Brain pericyte (primary cell): Measurements from ENCODE around the gene ZNF235.
"Not testable (repeated sequence)": the region's sequence is repeated elsewhere in the genome, so short reads cannot be mapped to it uniquely, and the experiment has no call there.

Experiments
- DNase-seq: peaks from one replicate; pipeline ENCODE4 v3.0.0-alpha.2; 2012; ENCODE audit warnings: low read depth, low spot score

The ZNF235 gene

DNA sequence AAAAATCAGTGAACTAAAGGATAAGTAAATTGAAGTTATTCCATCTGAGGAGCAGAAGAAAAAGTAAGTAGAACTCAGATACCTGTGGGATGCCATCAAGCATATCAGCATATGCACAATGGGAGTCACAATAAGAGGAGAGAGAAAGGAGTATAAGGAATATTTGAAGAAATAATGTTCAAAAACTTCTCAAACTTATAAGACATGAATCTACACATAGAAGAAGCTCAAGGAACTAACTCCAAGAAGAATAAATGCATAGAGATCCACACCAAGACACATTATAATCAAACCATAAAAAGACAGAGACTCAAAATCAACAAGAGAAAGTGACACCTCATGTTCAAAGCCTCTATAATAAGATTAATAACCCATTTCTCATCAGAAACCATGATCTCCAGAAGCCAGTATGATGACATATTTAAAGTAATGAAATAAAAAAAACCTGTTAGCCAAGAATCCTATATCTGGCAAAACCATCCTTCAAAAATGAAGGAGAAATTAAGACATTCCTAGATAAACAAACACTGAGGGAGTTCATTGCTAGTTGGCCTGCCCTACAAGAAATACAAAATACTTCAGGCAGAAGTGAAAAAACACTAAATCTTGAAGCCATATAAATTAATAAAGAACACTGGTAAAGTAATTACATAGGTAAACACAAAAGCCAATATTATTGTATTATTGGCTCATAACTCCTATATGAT is 49.0 kb downstream of the ZNF235 start:
- no peak for DNase-seq

DNA sequence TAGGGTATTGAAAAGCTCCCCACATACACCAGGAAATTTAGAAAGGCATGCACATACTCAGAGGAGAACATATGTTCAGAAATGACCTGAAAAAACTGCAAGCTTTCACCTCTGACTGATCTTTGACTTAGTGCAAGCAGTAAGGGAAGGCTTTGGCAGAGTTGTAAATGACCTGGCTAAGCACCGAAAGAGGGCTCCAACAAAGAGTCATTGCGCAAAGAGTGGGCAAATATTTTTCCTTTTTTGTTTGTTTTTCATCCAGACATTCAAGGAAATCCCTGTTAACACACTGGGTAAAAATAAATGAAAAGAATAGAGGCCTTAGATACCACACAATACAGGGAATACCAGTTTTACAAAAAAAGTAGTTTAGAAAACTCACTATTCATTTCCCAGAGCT is 50.3 kb downstream of the ZNF235 start:
- DNase-seq: no peak

DNA sequence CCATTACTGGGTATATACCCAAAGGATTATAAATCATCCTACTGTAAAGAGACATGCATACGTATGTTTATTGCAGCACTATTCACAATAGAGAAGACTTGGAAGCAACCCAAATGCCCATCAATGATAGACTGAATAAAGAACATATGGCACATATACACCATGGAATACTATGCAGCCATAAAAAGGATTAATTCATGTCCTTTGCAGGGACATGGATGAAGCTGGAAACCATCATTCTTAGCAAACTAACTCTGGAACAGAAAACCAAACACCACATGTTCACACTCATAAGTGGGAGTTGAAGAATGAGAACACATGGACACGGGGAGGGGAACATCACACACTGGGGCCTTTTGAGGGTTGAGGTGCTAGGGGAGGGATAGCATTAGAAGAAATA is 51.4 kb downstream of the ZNF235 start:
- DNase-seq: not testable (repeated sequence)

DNA sequence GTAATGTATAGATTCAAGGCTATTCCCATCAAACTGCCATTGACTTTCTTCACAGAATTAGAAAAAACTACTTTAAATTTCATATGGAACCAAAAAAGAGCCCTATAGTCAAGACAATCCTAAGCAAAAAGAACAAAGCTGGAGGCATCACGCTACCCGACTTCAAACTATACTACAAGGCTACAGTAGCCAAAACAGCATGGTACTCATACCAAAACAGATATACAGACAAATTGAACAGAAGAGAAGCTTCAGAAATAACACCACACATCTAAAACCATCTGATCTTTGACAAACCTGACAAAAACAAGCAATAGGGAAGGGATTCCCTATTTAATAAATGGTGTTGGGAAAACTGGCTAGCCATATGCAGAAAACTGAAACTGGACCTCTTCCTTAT is 52.5 kb downstream of the ZNF235 start:
- not testable (repeated sequence) for DNase-seq

DNA sequence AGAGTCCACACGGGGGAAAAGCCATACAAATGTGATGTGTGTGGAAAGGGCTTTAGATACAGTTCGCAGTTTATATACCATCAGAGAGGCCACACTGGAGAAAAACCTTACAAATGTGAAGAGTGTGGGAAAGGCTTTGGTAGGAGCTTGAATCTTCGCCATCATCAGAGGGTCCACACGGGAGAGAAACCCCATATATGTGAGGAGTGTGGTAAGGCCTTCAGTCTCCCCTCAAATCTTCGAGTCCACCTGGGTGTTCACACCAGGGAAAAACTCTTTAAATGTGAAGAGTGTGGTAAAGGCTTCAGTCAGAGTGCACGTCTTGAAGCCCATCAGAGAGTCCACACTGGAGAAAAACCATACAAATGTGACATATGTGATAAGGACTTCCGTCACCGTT is 68.4 kb downstream of the ZNF235 start:
- no peak for DNase-seq
